Measurements from ENCODE around the gene NALCN.

NALCN gene

DNA sequence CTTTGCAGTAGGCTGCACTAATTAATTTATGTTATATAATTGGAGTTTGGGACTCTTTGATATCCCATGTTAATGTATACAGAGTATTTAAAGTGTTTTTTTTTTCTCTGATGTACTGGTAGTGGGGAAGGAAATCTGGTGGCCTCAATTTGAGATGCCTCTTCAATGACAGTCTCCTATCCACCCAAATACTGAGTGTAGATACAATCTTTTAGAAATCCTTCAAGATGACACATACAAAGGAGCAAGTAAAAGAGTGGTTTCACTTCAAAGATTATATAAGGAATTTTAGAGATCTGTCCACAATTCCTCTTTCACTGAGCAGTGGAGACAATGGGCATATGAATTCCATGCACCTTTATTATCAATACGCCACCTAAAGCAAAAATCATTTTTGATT lies 15.1 kb downstream of the NALCN start:
- no peak for DNase-seq (ENCODE audit: low read depth)
- TF ChIP-seq, protein P1, sequence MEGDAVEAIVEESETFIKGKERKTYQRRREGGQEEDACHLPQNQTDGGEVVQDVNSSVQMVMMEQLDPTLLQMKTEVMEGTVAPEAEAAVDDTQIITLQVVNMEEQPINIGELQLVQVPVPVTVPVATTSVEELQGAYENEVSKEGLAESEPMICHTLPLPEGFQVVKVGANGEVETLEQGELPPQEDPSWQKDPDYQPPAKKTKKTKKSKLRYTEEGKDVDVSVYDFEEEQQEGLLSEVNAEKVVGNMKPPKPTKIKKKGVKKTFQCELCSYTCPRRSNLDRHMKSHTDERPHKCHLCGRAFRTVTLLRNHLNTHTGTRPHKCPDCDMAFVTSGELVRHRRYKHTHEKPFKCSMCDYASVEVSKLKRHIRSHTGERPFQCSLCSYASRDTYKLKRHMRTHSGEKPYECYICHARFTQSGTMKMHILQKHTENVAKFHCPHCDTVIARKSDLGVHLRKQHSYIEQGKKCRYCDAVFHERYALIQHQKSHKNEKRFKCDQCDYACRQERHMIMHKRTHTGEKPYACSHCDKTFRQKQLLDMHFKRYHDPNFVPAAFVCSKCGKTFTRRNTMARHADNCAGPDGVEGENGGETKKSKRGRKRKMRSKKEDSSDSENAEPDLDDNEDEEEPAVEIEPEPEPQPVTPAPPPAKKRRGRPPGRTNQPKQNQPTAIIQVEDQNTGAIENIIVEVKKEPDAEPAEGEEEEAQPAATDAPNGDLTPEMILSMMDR (IDR thresholded peaks at IDR 0.05; ENCODE audit: low read length, missing control alignments) = no peak
- no peak overlapping the region for H3K4me3 ChIP-seq (replicated peaks; ENCODE audit: low read depth, low read length)

DNA sequence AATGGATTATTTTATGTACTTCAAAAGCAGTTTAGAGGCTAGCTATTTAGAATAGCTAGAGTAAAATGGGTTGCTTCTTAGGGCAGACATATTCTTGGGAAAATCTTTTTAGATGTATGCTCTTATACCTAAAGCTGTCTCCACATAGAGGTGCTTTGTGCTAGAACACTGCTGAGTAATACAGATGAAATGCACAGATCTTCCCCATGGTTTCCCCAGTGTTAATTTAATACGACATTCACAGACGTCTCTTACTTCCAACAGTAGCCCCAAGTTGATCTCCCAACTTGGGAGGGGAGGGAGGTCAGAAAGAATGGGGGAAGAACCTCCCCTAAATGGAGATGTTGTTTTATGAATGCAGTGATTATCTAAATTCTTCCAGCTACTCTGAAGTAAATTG lies 16.9 kb downstream of the NALCN start:
- H3K4me3 ChIP-seq (replicated peaks; ENCODE audit: low read depth, low read length) = no peak overlapping the region
- TF ChIP-seq, protein P1 (IDR thresholded peaks at IDR 0.05; ENCODE audit: low read length, missing control alignments) = no peak
- DNase-seq (ENCODE audit: low read depth) = no peak

DNA sequence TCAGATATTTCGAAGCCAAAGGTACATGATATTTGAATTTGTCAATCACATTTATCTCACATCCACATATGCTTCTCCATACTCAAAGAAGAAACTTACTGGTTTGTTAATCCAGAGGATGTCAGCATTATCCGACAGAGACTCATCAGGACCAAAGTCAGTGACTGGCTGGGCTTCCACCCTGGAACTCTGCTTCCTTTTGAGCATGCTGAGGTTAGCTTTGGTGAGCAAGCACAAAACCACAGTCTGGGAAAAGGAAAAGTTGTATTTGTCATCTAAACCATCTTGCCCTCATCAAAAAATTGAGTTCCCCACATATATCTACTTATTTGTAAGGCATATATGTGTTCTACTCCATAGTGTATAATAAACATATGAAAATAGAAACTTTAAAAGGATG lies 17.4 kb downstream of the NALCN start:
- no peak overlapping the region for H3K4me3 ChIP-seq (replicated peaks; ENCODE audit: low read depth, low read length)
- DNase-seq (ENCODE audit: low read depth) = peak; percentile 20
- TF ChIP-seq, protein P1 (IDR thresholded peaks at IDR 0.05; ENCODE audit: low read length, missing control alignments) = no peak

DNA sequence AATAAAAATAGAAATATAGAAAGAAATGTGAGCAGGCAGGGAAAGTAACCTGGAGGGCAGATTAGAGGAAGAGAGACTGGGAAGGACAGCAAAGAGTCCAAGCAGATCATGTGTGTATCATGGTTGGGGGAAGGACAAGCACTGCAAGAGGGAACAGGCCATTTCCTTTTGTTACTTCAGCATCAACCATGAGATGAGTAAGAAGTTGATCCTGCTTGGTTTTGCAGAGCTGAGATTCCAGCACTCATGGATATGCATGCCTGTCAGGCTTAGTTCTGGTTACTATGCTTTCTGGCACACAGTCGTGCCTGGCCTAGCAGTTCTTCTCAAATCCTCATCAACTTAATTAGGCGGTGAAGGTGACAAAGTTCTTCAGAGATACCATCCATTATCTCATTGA lies 18.1 kb downstream of the NALCN start:
- DNase-seq (ENCODE audit: low read depth) = peak; percentile 10
- TF ChIP-seq, protein P1 (IDR thresholded peaks at IDR 0.05; ENCODE audit: low read length, missing control alignments) = no peak
- no peak overlapping the region for H3K4me3 ChIP-seq (replicated peaks; ENCODE audit: low read depth, low read length)

DNA sequence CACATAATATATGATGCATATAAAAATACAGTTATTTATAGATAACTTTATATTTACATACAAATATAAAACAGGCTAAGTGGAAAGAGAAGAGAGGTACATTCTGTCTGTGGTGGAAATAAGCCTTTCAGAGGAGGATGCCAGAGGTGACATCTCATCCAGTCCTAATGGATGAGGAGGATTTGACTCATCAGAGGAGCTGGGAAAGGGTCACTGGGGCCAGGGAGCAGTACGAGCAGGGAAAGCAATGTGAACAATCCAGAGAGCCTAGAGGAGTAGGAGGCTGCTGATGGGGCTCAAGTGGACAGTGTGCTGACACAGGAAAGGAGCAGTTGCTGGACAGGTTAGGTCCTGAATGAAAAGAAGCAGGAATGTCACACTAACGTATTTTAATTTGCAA lies 18.6 kb downstream of the NALCN start:
- peak; percentile 38 for DNase-seq (ENCODE audit: low read depth)
- no peak overlapping the region for H3K4me3 ChIP-seq (replicated peaks; ENCODE audit: low read depth, low read length)
- TF ChIP-seq, protein P1 (IDR thresholded peaks at IDR 0.05; ENCODE audit: low read length, missing control alignments) = no peak

DNA sequence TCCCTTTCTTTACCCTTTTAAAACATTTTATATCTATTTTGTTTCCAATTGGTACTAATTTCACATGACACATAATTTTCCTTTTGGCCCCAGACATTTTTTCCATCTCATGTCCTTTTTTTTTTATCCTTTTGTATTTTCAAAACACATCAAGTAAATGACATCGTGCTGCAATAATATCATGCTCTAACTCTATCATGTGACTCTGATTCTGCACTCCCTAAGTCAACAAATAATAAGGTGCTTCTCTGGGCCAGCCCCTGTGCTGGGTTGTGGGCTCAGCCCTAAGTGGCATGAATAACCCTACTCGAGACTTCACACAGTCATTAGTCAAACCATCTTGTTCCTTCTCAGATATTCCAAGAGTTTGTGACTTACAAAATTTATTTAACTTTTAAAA lies 21.7 kb downstream of the NALCN start:
- DNase-seq (ENCODE audit: low read depth) = no peak
- TF ChIP-seq, protein P1 (IDR thresholded peaks at IDR 0.05; ENCODE audit: low read length, missing control alignments) = no peak
- H3K4me3 ChIP-seq (replicated peaks; ENCODE audit: low read depth, low read length) = no peak overlapping the region

DNA sequence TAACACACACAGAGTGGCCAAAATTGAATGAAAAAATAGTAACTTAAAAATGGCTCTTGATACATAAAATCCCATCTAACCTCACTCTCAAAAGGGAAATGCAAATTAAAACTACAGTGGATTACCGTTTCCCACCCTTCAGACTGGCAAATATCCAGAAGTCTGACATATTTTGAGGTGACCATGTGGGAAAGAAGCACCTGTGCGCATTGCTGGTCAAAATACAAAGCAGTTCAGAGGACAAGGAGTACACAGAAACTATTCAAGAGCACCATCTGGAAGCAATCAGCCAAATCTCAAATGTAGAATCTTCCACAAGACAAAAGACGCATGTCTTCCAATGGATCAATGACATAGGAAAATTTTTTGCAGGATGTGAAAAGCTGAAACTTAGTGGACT lies 23.2 kb downstream of the NALCN start:
- H3K4me3 ChIP-seq (replicated peaks; ENCODE audit: low read depth, low read length) = no peak overlapping the region
- TF ChIP-seq, protein P1 (IDR thresholded peaks at IDR 0.05; ENCODE audit: low read length, missing control alignments) = no peak
- no peak for DNase-seq (ENCODE audit: low read depth)

All from fibroblast of pulmonary artery (primary cell).